ENCODE results near the gene MAP1LC3B2.

Gene MAP1LC3B2

DNA sequence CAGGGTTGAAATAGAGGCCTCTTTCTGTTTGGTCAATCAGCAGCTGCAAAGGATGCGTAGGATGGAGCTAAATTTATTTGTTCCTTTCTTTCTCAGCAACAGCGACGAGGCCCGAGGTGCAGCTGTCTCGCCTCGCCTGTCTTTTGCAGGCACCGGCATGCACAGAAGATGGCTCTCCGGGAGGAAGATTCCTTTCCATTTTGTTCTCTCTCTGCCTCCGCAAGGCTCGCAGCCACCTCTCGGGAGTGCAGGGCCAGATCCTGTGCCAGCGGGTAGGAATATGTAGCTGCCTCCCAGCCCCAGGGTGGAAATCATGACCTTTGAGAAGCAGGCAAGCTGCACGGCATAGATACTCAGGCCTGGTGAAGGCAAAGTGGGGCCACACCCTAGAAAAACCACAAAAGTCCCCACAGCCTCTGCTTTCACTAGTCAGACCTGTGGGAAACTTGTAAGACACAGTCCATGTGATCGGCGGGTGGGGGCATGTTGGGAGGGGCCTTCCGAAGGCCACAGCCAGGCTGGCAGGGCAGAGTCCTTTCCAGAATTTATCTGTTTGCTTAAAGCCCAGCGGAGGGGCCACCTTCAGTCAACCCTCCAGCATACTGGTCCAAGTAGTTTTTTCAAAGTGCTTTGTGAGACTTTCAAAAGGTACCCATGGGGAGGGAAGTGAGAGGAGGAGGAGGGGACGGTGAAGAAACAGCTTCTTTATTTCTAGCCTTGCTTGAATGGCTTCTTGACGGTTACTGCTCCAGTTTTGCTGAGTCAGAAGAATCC lies at the start of gene MAP1LC3B2:
MAP1LC3B2 (plus strand) TSS at position 220 of the 774 bp plus-strand sequence. CDS start 16,562 bp downstream, outside the sequence.
- DNase-seq = no peak

DNA sequence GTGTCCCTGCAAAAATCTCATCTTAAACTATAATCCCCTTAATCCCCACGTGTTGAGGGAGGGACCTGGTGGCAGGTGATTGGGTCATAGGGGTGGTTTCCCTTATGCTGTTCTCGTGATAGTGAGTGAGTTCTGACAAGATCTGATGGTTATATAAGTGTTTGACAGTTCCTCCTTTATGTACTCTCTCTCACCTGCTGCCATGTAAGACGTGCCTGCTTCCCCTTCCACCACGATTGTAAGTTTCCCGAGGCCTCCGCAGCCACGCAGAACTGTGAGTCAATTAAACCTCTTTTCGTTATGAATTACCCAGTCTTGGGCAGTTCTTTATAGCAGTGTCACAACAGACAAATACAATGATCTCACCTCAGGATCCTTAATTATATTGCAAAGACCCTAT lies 45.2 kb upstream of the MAP1LC3B2 start:
- no peak for DNase-seq

DNA sequence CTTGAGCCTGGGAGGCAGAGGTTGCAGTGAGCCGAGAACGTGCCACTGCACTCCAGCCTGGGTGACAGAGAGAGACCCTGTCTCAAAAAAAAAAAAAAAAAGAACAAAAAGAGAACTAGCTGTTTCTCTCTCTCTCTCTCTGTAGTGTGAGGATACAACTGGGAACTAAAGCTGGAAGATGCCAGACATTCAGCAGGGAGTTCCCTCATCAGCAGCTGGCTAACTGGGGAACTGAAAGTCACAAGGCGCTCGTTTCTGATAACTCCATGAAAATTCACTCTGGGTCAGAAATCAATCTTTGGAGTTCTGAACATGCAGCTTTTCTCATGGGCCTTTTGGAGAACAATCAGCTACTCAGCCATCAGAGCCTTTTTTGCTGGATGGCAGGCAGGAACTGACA lies 43.5 kb upstream of the MAP1LC3B2 start:
- no peak for DNase-seq

DNA sequence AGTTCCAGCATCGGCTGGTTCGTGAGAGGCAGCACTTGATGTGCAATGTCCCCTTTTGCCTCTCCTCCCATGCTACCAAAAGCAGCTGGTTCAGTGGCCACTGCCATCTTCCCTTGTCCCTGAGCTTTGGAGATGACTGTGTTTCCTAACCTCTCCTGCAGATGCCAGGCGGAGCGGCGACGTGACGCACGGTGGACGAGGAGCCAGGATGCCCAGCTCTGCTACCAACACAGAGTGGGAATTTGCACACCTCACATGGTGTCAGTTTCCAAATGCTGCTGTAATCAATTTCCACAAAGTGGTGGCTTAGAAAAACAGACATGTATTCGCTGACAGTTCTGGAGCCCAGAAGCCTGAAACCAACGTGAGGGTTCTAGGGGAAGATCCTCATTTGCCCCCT lies 42.5 kb upstream of the MAP1LC3B2 start:
- DNase-seq = no peak

DNA sequence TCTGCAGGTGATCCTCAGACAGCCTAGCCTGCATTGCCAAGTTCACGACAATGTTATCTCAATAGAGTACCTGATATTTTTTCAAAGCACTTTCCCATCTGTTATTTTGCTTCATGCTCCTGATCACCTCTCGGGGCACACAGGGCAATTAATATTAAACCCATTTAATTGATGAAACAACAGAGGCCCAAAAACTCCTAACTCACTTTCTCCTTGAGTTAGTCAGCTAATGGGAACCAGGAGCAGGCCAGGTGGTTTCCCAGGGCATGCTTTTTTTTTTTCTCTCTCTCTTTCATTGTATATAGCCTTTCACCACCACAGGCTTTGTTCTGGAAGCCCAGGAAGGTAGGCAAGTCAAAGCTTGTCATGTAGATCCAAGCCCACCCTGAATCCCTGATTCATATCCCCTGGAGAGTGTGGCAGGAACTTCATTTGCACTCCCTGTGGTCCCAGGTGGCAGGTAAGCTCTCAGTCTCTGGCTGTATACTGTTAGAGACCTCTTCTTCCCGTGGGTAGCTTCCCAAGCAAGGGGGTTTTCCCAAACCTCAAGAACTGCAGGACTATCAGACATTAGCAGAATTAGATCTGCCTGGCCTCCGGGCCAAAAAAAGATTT lies 41.6 kb upstream of the MAP1LC3B2 start:
- no peak for DNase-seq

DNA sequence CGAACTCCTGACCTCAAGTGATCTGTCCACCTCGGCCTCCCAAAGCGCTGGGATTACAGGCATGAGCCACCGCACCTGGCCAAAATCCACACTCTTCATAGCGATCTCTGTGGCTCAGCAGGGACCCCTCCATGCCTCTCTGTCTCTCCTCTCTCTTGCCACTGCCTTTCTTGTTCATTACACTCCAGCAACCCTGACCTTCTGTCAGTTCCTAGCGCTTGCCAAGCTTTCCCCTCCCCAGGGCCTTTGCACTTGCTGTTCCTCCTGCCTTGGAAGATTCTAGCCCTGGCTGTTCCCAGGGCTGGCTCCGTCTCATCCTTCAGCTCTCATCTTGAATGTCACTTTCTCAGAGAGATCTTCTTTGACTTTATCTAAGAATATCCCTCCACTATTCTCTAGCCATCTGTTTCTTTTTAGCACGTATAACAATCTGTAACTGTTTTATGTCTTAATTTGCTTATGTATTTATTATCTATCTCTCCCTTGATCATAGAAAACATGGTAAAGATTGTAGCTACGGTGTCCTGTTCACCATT lies 38.9 kb upstream of the MAP1LC3B2 start:
- DNase-seq = no peak

DNA sequence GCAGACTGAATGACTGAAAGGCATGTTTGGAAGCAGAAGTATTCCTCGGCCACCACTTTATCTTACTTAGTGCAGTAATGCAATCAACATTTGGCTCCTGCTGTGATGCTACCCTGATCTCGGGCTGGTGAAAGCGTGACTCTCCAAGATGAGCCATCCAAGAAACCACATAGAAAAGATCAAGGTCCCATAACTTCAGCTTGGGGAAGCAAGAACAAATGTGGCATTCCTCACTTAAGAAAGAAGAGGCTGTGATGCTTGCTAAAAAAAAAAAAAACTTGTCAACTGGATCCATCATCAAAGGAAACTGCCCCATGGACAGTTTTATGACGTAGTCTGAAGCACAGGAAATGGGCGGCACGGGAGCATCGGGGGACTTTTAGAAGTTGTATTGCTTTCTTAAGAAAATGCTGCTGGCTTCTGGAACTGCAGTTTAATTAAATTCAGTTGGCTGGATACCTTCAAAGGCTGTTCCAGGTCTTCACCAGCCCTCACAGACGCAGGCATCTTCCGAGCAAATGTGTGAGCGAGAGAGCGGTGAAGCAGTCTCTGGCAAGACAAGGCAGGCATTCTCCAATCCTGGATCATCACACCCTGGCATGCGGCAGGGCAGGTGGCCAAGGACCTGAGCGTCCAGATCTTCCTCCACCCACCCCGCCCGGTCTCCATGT lies 38.2 kb upstream of the MAP1LC3B2 start:
- DNase-seq = no peak

DNA sequence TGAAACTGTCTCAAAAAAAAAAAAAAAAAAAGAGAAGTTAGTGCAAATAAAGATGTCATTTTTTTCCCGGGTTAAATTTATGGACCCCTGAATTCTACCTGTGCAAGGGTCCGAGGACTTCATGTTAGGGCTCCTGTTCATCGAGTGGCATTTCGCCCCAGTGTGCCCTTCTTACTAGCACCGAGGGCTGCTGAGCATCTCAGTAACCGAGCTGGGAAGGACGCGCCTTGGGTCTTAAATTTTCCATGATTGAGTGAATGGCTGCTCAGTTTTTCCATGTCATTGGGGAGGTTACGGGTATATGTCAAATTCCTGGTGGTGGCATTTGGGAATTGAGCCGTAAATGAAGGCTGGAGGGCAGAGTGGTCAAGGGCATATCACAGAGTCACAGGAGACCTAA lies 34.9 kb upstream of the MAP1LC3B2 start:
- no peak for DNase-seq

DNA sequence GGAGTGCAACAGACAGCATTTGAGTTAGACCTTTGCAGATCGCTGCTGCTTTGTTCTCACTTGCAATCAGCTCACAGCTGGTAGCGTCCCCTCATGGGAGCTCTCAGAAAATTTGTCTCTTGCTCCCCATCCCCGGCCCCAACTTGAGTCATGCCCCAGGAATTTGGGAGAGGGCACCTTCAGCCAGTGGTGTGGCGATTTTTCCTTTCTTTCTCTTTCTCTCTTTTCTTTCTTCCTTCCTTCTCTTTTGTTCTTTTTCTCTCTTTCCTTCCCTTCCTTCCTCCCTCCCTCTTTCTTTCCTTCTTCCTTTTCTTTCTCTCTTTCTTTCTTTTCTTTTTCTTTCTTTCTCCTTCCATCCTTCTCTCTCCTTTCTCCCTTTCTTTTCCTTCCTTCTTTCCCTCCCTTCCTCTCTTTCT lies 34.2 kb upstream of the MAP1LC3B2 start:
- DNase-seq = peak; percentile 32

DNA sequence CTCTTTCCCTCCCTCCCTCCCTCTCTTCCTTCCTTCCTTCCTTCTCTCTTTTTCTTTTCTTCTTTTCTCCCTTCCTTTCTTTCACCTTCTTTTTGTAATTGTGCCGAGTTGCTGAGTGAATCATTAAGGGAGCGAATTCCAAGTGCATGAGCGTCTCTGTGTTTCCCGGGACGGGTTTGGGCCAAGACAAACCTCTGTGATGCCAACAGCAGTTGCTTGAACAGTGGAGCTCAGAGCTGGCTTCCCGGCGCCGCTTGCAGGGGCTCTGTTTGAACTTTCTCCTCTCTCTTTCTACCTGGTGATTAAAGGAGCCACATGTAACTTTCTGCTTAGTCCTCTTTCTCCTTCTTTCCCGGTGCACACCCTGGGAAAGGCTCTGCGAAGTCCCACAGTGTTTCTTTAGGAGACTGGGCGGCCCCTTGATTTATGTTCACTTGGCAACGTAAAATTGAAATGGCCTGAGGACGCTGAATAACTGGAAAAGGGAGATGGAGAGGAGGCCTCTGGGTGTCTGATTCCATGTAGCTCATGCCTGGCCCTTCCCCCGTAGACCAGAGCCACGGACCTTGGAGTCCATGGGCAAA lies 33.7 kb upstream of the MAP1LC3B2 start:
- peak; percentile 46 for DNase-seq

DNA sequence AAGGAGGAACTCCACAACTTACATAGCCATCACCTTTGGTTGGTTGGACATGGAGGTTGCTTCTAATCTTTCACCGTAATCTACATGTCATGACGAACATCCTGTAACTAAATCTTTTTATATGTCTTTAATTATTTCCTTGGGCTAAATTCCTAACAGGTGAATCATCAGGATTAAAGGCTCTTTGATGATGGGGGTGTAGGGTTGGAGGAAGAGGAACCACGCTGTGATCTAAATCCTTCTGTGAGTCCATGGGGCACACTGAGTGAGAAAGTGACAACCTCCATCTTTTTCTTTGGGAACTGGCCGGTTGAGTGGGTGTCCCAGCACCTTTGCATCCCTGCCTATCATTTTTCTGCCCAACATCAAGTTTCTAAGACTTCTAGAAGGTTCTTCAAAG lies 31.1 kb upstream of the MAP1LC3B2 start:
- no peak for DNase-seq

DNA sequence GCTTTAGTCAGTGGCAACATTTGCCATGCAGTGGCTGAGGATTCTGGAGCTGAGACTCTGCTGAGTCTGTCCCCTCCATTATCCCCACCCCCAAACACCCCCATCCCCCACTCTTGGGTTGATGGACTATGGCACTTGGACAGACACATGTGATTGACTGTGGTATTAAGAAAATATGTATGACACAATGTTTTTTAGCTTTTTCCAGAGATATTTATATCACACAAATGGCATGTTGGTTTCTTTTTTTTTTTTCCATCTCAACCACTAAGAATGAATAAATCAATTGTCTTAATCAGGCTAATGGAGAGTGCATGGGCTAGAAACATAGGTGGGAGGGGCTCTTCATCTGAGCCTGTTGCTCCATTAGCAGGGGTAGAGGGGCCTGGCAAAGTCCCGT lies 30.7 kb upstream of the MAP1LC3B2 start:
- no peak for DNase-seq

DNA sequence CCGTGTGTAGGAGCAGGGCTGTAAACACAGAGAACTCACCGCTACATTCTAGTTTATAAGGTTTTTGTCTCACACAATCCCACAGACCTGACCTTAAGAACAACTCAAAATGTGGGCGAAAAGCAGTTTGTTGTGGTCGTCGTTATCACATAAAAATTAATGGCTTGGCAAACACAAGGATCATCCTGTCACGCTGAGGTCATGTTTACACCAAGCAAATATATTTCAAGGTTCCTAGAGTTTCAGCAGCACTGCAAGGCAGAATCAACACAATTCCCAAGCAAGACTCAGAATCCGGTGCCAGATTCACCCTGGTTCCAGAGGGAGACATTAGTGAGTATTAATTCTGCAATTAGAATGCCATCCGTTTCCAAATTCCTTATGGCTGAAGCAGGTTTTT lies 30.1 kb upstream of the MAP1LC3B2 start:
- no peak for DNase-seq

DNA sequence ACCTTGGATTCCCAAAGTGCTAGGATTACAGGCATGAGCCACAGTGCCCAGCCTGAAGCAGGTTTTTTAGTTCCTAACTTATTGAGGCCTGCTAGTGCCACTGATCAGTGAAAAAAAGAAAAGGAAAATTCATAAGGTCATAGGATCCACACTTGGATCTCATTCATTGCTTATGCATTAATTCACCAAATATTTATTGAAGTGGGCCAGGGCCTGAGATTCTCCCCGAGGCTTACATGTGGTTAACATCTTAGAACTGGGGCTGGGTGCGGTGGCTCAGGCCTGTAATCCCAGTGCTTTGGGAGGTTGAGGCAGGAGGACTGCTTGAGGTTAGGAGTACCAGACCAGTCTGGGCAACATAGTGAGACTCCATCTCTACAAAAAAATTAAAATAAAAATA lies 29.5 kb upstream of the MAP1LC3B2 start:
- no peak for DNase-seq

DNA sequence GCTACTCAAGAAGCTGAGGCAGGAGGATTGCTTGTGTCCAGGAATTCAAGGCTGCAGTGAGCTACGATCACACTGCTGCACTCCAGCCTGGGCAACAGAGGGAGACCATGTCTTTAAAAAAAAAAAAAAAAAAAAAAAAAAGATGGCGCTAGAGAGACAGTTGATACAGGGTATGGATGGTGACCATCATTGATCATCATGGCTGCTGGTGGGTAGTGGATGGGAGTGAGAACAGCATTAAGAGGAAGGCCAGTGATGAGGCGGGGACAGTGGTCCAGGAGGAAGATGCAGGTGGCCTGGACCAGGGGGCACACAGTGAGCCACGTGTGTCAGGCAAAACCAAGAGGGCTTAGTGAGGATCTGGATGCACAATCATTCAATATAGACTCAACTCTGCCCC lies 26.8 kb upstream of the MAP1LC3B2 start:
- no peak for DNase-seq

DNA sequence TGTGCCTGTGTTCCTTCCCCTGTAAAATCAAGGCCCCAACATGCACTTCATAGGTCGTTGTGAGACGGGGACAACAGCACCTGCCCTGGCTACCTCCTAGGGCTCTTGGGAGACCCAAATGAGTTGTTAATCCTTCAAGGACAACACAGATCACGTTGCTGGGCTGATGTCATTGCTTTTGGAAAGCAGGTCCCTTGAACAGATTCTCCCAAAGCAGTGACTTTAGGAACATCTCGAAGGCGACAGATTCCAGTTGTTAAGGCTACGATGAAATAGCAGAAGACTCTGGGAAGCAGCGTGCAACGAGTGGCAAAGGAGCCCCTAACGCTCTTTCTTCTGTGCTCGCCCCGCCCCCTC lies 26.2 kb upstream of the MAP1LC3B2 start:
- no peak for DNase-seq

DNA sequence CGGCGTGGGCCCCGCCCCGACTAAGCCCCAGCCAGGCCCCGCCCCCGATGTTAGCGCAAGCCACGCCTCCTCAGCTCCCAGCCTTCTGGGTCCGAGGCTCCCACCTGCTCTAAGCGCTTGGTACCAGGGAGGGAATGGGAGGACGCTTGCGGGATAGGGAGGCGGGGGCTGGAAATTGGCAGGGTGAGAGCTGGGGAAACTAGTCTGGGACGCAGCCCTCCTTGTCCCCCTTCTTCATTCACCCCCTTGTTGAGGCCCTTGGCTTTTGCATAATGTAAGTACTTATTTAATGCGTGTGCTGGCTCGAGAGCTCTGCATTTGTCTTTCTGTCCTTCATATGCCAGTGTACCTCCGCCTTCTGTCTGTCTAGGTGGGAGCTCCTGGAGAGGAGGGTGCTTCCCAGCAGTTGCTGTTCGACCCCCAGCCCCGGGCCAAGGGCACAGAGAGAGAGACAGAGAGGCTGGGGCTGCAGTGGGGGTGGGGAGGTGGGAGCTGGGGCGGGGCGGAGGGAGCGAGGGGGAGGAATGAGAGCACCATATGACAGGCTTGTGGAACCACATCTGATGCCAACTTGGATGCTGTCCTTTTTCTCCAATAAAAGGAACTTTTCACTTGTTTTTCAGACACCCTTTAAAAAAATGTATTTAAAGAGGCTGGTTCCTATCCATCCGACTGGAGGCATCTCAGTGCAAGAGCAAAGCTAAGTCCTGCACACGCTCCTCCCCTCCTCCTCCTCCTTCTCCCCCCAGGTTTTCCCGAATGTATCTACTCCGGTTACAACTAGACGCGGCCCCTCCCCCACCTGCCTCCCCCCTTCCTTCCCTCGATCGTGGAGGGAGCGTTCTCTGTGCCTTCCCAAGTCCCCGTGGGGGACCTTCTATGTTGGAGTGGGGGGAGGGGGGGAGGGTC lies 25.6 kb upstream of the MAP1LC3B2 start:
- DNase-seq = peak; percentile 91

DNA sequence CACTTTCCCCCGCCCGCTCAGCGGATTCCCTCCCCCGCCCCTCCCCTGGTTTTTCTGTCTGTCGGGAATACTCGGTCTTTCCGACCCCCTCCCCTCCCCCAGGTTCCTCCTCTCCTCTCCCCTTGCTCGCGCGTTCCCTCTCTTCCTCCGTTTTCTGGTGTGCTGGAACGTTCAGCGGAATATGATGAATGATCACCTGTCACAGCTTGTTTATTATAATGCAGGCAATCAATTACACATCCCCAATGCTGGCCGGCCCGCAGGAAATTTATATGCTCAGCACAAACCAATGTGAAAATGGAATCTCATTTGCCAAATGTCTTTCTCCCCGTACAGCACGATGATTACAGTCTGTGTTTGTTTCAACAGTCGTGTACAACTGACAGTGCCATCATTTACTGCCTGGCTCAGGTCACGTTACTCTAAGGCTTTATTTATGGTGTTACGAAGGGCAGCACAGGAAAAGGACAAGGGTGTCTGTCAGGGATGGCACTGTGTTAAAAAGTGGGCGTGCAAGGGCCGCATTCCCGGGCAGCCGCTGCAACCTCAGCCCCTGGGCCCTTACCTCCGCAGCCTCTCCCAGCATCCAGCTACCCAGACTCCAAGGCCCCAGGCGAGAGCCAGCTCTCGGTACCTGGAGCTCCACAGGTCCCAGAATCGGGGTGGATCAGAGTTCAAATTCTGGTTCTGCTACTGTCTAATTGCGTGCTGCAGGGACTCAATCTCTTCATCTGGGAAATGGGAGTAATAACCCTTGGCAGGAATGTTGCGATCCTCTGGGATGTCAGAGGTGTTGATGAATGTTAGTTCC lies 24.7 kb upstream of the MAP1LC3B2 start:
- no peak for DNase-seq

DNA sequence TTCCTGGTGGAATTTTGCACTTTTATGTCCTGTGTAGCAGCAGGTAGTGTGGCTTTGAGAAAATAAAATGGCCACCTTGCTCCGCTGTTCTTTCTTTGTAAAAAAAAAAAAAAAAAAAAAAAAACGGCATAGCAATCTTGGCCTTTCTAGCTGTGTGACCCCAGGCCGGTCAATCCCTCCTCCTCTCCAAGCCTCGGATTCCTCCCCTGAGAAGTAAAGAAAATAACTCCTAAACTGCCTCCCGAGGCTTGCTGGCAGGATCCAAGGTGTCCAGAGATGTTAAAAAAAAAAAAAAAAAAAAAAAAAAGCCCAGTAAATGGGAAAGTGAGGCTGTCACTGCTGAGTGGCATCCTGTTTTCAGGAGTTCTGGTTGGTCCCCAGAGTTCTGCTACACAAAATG lies 23.9 kb upstream of the MAP1LC3B2 start:
- DNase-seq = no peak

DNA sequence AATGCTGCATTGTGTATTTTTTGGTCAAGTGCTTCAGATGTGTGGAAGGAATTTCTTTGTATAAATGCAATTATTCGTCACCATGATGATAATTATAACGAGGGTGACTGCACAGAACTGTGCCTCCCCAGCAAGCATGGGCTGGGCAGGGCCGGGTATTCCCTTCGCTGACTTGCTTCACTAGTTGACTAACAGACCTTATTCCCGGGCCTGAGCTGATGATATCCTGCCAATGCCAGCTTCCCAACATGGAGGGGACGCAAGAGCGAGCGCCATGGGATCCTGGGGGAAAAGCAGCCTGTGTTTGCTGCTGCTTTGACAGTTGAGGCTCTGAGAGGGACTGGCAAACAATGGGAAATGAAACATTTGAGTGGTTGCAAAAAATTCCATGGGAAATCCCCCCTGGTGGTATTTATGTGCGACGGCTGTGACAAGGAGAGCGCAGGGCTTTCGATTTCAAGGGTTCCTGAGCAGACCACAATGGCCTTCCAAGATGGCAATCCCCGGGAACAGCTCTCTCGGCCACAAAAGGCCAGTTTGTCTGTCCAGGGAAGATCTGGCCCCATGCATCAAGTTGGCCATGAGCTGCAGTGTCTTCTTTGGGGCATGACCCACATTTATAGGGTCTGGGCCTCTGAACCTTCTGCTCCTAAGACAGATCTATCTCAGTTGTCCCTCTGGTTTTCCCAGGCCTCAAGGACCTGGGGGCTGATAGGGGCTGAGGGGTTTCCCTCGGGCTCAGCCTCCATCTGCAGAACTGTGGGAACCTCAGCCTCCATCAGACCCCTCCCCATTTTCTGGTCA lies 21.9 kb upstream of the MAP1LC3B2 start:
- DNase-seq = no peak

Data from 8988T (cell line).